Measurements from ENCODE around the gene BPIFB6.
A peak's percentile ranks its signal among the peaks of the same experiment; 100 is the strongest.

The BPIFB6 gene

GRCh38 chr20:33019465-33020277 lies 11.8 kb upstream of the BPIFB6 start:
- DNase-seq (ENCODE audit: low read depth, low spot score): no peak
- Histone ChIP-seq H3K9me3 (ENCODE audit: insufficient read depth, low read length) (no peaks in the 10 kb centered on the region), H3K36me3 (ENCODE audit: insufficient read depth, insufficient read length, low read length) (no peaks in the 10 kb centered on the region), H3K4me3 (ENCODE audit: insufficient read length, low read depth) (no peak overlapping the region), H3K27me3 (ENCODE audit: insufficient read depth, insufficient read length) (peaks cover 3% of the 10 kb centered on the region), H3K4me1 (ENCODE audit: insufficient read depth, insufficient read length) (peaks cover 4% of the 10 kb centered on the region), H3K9ac (ENCODE audit: insufficient read length, low read depth) (peak overlapping the region; percentile 10)
- no peak for TF ChIP-seq ZNF274 (IDR thresholded peaks at IDR 0.05; ENCODE audit: low read depth, low read length)
- TF ChIP-seq YY1 (IDR thresholded peaks at IDR 0.05; ENCODE audit: insufficient read depth, insufficient read length): no peak

- no peak overlapping the region for H3K4me3 ChIP-seq (ENCODE audit: insufficient read length, low read depth)
- no peaks in the 10 kb centered on the region for H3K36me3 ChIP-seq (ENCODE audit: insufficient read depth, insufficient read length, low read length)
- no peak for TF ChIP-seq SUZ12 (IDR thresholded peaks at IDR 0.05; ENCODE audit: extremely low read depth, insufficient read depth, insufficient read length)
- no peak for TF ChIP-seq YY1 (IDR thresholded peaks at IDR 0.05; ENCODE audit: insufficient read depth, insufficient read length)
- no peak for TF ChIP-seq ZNF274 (IDR thresholded peaks at IDR 0.05; ENCODE audit: low read depth, low read length)
- H3K9me3 ChIP-seq (ENCODE audit: insufficient read depth, low read length): no peaks in the 10 kb centered on the region
- H3K27me3 ChIP-seq (ENCODE audit: insufficient read depth, insufficient read length): peaks cover 3% of the 10 kb centered on the region
- no peak for DNase-seq (ENCODE audit: low read depth, low spot score)
- no peak overlapping the region for H3K9ac ChIP-seq (ENCODE audit: insufficient read length, low read depth)
- no peaks in the 10 kb centered on the region for H3K4me1 ChIP-seq (ENCODE audit: insufficient read depth, insufficient read length)
Observed at GRCh38 chr20:33020278-33021161, 10.9 kb upstream of the BPIFB6 start.

GRCh38 chr20:33021879-33022278 lies 9.6 kb upstream of the BPIFB6 start:
- H3K27me3 ChIP-seq (ENCODE audit: insufficient read depth, insufficient read length): peaks cover 3% of the 10 kb centered on the region
- H3K4me3 ChIP-seq (ENCODE audit: insufficient read length, low read depth): no peak overlapping the region
- no peaks in the 10 kb centered on the region for H3K4me1 ChIP-seq (ENCODE audit: insufficient read depth, insufficient read length)
- H3K9me3 ChIP-seq (ENCODE audit: insufficient read depth, low read length): no peaks in the 10 kb centered on the region
- H3K36me3 ChIP-seq (ENCODE audit: insufficient read depth, insufficient read length, low read length): no peaks in the 10 kb centered on the region
- H3K9ac ChIP-seq (ENCODE audit: insufficient read length, low read depth): no peak overlapping the region
- DNase-seq (ENCODE audit: low read depth, low spot score): no peak
- TF ChIP-seq YY1 (IDR thresholded peaks at IDR 0.05; ENCODE audit: insufficient read depth, insufficient read length) (no peak), ZNF274 (IDR thresholded peaks at IDR 0.05; ENCODE audit: low read depth, low read length) (no peak), SUZ12 (IDR thresholded peaks at IDR 0.05; ENCODE audit: extremely low read depth, insufficient read depth, insufficient read length) (no peak)

GRCh38 chr20:33022289-33022688 lies 9.2 kb upstream of the BPIFB6 start:
- Histone ChIP-seq H3K9me3 (ENCODE audit: insufficient read depth, low read length) (no peaks in the 10 kb centered on the region), H3K4me3 (ENCODE audit: insufficient read length, low read depth) (no peak overlapping the region), H3K36me3 (ENCODE audit: insufficient read depth, insufficient read length, low read length) (no peaks in the 10 kb centered on the region), H3K27me3 (ENCODE audit: insufficient read depth, insufficient read length) (peaks cover 3% of the 10 kb centered on the region), H3K9ac (ENCODE audit: insufficient read length, low read depth) (no peak overlapping the region), H3K4me1 (ENCODE audit: insufficient read depth, insufficient read length) (no peaks in the 10 kb centered on the region)
- DNase-seq (ENCODE audit: low read depth, low spot score): no peak
- no peak for TF ChIP-seq YY1 (IDR thresholded peaks at IDR 0.05; ENCODE audit: insufficient read depth, insufficient read length)
- TF ChIP-seq SUZ12 (IDR thresholded peaks at IDR 0.05; ENCODE audit: extremely low read depth, insufficient read depth, insufficient read length): no peak
- TF ChIP-seq ZNF274 (IDR thresholded peaks at IDR 0.05; ENCODE audit: low read depth, low read length): no peak

GRCh38 chr20:33022694-33023438 lies 8.6 kb upstream of the BPIFB6 start:
- DNase-seq (ENCODE audit: low read depth, low spot score): no peak
- Histone ChIP-seq H3K9ac (ENCODE audit: insufficient read length, low read depth) (no peak overlapping the region), H3K9me3 (ENCODE audit: insufficient read depth, low read length) (no peaks in the 10 kb centered on the region), H3K27me3 (ENCODE audit: insufficient read depth, insufficient read length) (peaks cover 1% of the 10 kb centered on the region), H3K4me1 (ENCODE audit: insufficient read depth, insufficient read length) (no peaks in the 10 kb centered on the region), H3K36me3 (ENCODE audit: insufficient read depth, insufficient read length, low read length) (no peaks in the 10 kb centered on the region), H3K4me3 (ENCODE audit: insufficient read length, low read depth) (no peak overlapping the region)
- TF ChIP-seq SUZ12 (IDR thresholded peaks at IDR 0.05; ENCODE audit: extremely low read depth, insufficient read depth, insufficient read length) (no peak), YY1 (IDR thresholded peaks at IDR 0.05; ENCODE audit: insufficient read depth, insufficient read length) (no peak), ZNF274 (IDR thresholded peaks at IDR 0.05; ENCODE audit: low read depth, low read length) (no peak)

GRCh38 chr20:33023439-33024242 lies 7.8 kb upstream of the BPIFB6 start:
- H3K9ac ChIP-seq (ENCODE audit: insufficient read length, low read depth): no peak overlapping the region
- H3K9me3 ChIP-seq (ENCODE audit: insufficient read depth, low read length): no peaks in the 10 kb centered on the region
- no peaks in the 10 kb centered on the region for H3K4me1 ChIP-seq (ENCODE audit: insufficient read depth, insufficient read length)
- H3K36me3 ChIP-seq (ENCODE audit: insufficient read depth, insufficient read length, low read length): no peaks in the 10 kb centered on the region
- TF ChIP-seq SUZ12 (IDR thresholded peaks at IDR 0.05; ENCODE audit: extremely low read depth, insufficient read depth, insufficient read length) (no peak), ZNF274 (IDR thresholded peaks at IDR 0.05; ENCODE audit: low read depth, low read length) (no peak), YY1 (IDR thresholded peaks at IDR 0.05; ENCODE audit: insufficient read depth, insufficient read length) (no peak)
- no peak overlapping the region for H3K4me3 ChIP-seq (ENCODE audit: insufficient read length, low read depth)
- DNase-seq (ENCODE audit: low read depth, low spot score): no peak
- H3K27me3 ChIP-seq (ENCODE audit: insufficient read depth, insufficient read length): no peaks in the 10 kb centered on the region

All from NT2/D1 (cell line).